GM12878 (cell line): ENCODE data around the gene HINT2. TPM values are rescaled to one million over a fixed set of nuclear protein-coding genes. Genes with fewer than 3 reads are reported as not detected.
A peak's percentile ranks its signal among the peaks of the same experiment; 100 is the strongest.

Experiments
- BCL3 ChIP-seq: IDR thresholded peaks from 2 replicates; pipeline ENCODE4 v1.6.1; 2011; ENCODE audit warnings: borderline replicate concordance, low read depth, mild to moderate bottlenecking, moderate library complexity, low read length; ENCODE audit not compliant: insufficient read depth, poor library complexity, severe bottlenecking
- CHD2 ChIP-seq: IDR thresholded peaks from 2 replicates; pipeline ENCODE4 v1.6.1; 2011; ENCODE audit warnings: low read depth, low read length, improper control_type of control experiment, borderline replicate concordance
- HDAC6 ChIP-seq: fragments of 200-600 bp; sonication (generic); IDR thresholded peaks from one replicate; pipeline ENCODE4 v1.8.0; 2017; ENCODE audit warnings: antibody characterized with exemption; ENCODE audit not compliant: unreplicated experiment
- HSF1 ChIP-seq: fragments of 150-350 bp; IDR thresholded peaks from 2 replicates; pipeline ENCODE4 v1.6.1; 2014; ENCODE audit warnings: mild to moderate bottlenecking, low read depth, low read length
- LARP7 ChIP-seq: fragments of 450-650 bp; IDR thresholded peaks from 2 replicates; pipeline ENCODE4 v1.6.1; 2017; ENCODE audit warnings: mild to moderate bottlenecking
- POU2F2 ChIP-seq: IDR thresholded peaks from 3 replicates; pipeline ENCODE4 v1.6.1; 2011; ENCODE audit warnings: low read depth, mild to moderate bottlenecking, low read length, borderline replicate concordance
- PRDM15 ChIP-seq: fragments of 450-650 bp; formaldehyde crosslinking; IDR thresholded peaks from 2 replicates; pipeline ENCODE4 v1.4.0; 2020; ENCODE audit warnings: mild to moderate bottlenecking, moderate library complexity
- REST ChIP-seq: IDR thresholded peaks from 2 replicates; pipeline ENCODE4 v1.6.1; 2012; ENCODE audit warnings: mild to moderate bottlenecking, low read depth, low read length
- RFX5 ChIP-seq: IDR thresholded peaks from 2 replicates; pipeline ENCODE4 v1.6.1; 2011; ENCODE audit warnings: low read depth, low read length, improper control_type of control experiment
- RUNX3 ChIP-seq: IDR thresholded peaks from 2 replicates; pipeline ENCODE4 v1.6.1; 2012; ENCODE audit warnings: low read length, inconsistent platforms
- TCF7 ChIP-seq: IDR thresholded peaks from 2 replicates; pipeline ENCODE4 v1.6.1; 2014; ENCODE audit warnings: antibody characterized with exemption, borderline replicate concordance
- ZBED1 ChIP-seq: IDR thresholded peaks from 2 replicates; pipeline ENCODE4 v1.6.1; 2016; ENCODE audit warnings: borderline replicate concordance
- ZNF217 ChIP-seq: fragments of 450-650 bp; IDR thresholded peaks from 2 replicates; pipeline ENCODE4 v1.6.1; 2017; ENCODE audit warnings: antibody characterized with exemption, mild to moderate bottlenecking
- ZNF622 ChIP-seq: fragments of 450-650 bp; IDR thresholded peaks from 2 replicates; pipeline ENCODE4 v1.6.1; 2017; ENCODE audit warnings: mild to moderate bottlenecking, inconsistent platforms
- ZNF687 ChIP-seq: fragments of 450-650 bp; IDR thresholded peaks from 2 replicates; pipeline ENCODE4 v1.6.1; 2017; ENCODE audit warnings: mild to moderate bottlenecking, moderate library complexity
- polyA plus RNA-seq, 11 experiments: library from polyadenylated mRNA; depleted of rRNA in 4 of 11; unstranded in 6 of 11; stranded (reverse) in 5 of 11; fragments of >200 nt; fragmentation: Nextera tagmentation in 4 of 11; fragmentation: Illumina TruSeq in 1 of 11; extraction: Ambion mirVana in 4 of 11; extraction: Trizol in 1 of 11; gene quantifications; 1 replicate in 1 of 11; 2 replicates in 10 of 11; pipeline versions ENCODE4 v1.2.1 to v1.2.3, GENCODE V29; 2011 to 2016; ENCODE audit warnings: inconsistent platforms in 2 of 11, missing spikeins in 2 of 11, low read depth in 1 of 11
- total RNA-seq, 4 experiments: library from RNA; depleted of rRNA in 3 of 4; stranded (reverse); fragments of >200 nt in 3 of 4; fragmentation: Illumina TruSeq in 1 of 4; extraction: Trizol in 1 of 4; gene quantifications; 2 replicates each; pipeline versions ENCODE4 v1.2.1 to v1.2.3, GENCODE V29; 2013 to 2021

HINT2 gene
- total and polyA plus RNA-seq, 10 of the 15 experiments (the other 5 are each of a cell fraction or from before 2014, with no cell fraction given): 12.1 to 144 (median 51.7) TPM

GRCh38 chr9:35814841-35815543 is at the start of gene HINT2 (continued):
- TF ChIP-seq REST (no peak), POU2F2 (peak; percentile 70; the same call in 1 of the 3 replicates), RUNX3 (0 out of 2 replicates have a peak, but pooled peaks have one; percentile 39), ZNF622 (no peak), RFX5 (peak; percentile 77), CHD2 (peak; percentile 89), ZNF687 (peak; percentile 50; the same call in 1 of the 2 replicates), HSF1 (no peak), TCF7 (no peak), HDAC6 (no peak), BCL3 (no peak), ZNF217 (no peak), PRDM15 (CRISPR knock-in tag) (no peak), ZBED1 (no peak), LARP7 (peak; percentile 2; the same call in 1 of the 2 replicates)
